SK-N-SH treated with all-trans-retinoic acid at 6 μM for 48 hours (cell line): ENCODE data around the gene ZNF135.

ENCODE experiments used
- GLIS3 ChIP-seq: fragments of 250-450 bp; sonication (Bioruptor Pico); IDR thresholded peaks from 2 replicates; pipeline ENCODE4 v1.5.0; 2020; ENCODE audit warnings: mild to moderate bottlenecking, moderate library complexity
- PATZ1 ChIP-seq: fragments of 250-450 bp; sonication (Bioruptor Pico); IDR thresholded peaks from 2 replicates; pipeline ENCODE4 v1.8.0; 2020; ENCODE audit warnings: mild to moderate bottlenecking, moderate library complexity, borderline replicate concordance
- PPARA ChIP-seq: fragments of 250-450 bp; sonication (Bioruptor Pico); IDR thresholded peaks from 2 replicates; pipeline ENCODE4 v1.5.0; 2020; ENCODE audit warnings: mild to moderate bottlenecking, borderline replicate concordance
- TOX ChIP-seq: fragments of 250-450 bp; sonication (Bioruptor Pico); IDR thresholded peaks from 2 replicates; pipeline ENCODE4 v1.8.0; 2021; ENCODE audit warnings: mild to moderate bottlenecking, moderate library complexity, borderline replicate concordance
- TSHZ2 ChIP-seq: fragments of 250-450 bp; sonication (Bioruptor Pico); IDR thresholded peaks from 2 replicates; pipeline ENCODE4 v1.5.0; 2020; ENCODE audit warnings: mild to moderate bottlenecking, moderate library complexity
- ZC3H10 ChIP-seq: fragments of 250-450 bp; sonication (Bioruptor Pico); IDR thresholded peaks from 2 replicates; pipeline ENCODE4 v1.5.1; 2021; ENCODE audit warnings: mild to moderate bottlenecking, moderate library complexity
- ZFP3 ChIP-seq: fragments of 250-450 bp; sonication (Bioruptor Pico); IDR thresholded peaks from 2 replicates; pipeline ENCODE4 v1.5.0; 2020; ENCODE audit warnings: mild to moderate bottlenecking, moderate library complexity

- no peak for TF ChIP-seq TOX (CRISPR knock-in tag)
- no peak for TF ChIP-seq GLIS3 (CRISPR knock-in tag)
- TF ChIP-seq PATZ1 (CRISPR knock-in tag) = no peak
- TF ChIP-seq ZFP3 (CRISPR knock-in tag) = no peak
- no peak for TF ChIP-seq ZC3H10 (CRISPR knock-in tag)
- no peak for TF ChIP-seq TSHZ2 (CRISPR knock-in tag)
- TF ChIP-seq PPARA (CRISPR knock-in tag) = no peak
These were observed 21.0 kb upstream of the ZNF135 start for GRCh38 chr19:58037927-58038687.
